Esophagus (tissue), 2 donors: ENCODE measurements around the gene PRRC2A. TPM values are rescaled to one million over a fixed set of nuclear protein-coding genes. Genes with fewer than 3 reads are reported as not detected.

ENCODE experiments used
- H3K27ac ChIP-seq, 2 donors: one replicate each; pipeline ENCODE4 v1.5.1; 2013; ENCODE audit warnings: low read depth in 2 of 2, mild to moderate bottlenecking in 2 of 2, inconsistent platforms in 1 of 2, low read length in 1 of 2, moderate library complexity in 1 of 2
- H3K27me3 ChIP-seq, 2 donors: one replicate each; pipeline ENCODE4 v1.6.1; 2013; ENCODE audit warnings: low read length in 2 of 2, control low read depth in 1 of 2, mild to moderate bottlenecking in 1 of 2; ENCODE audit not compliant: insufficient read depth in 2 of 2, control insufficient read depth in 1 of 2
- H3K36me3 ChIP-seq, 2 donors: one replicate each; pipeline ENCODE4 v1.6.1; 2013; ENCODE audit warnings: low read length in 1 of 2; ENCODE audit not compliant: control insufficient read depth in 2 of 2, insufficient read depth in 2 of 2
- H3K4me1 ChIP-seq, 2 donors: one replicate each; pipeline ENCODE4 v1.6.1; 2013; ENCODE audit warnings: low read length in 1 of 2; ENCODE audit not compliant: control insufficient read depth in 2 of 2, insufficient read depth in 2 of 2
- H3K4me3 ChIP-seq, 2 donors: one replicate each; pipeline ENCODE4 v1.5.1; 2013; ENCODE audit warnings: low read length in 2 of 2, mild to moderate bottlenecking in 2 of 2, low read depth in 1 of 2, moderate library complexity in 1 of 2
- H3K9me3 ChIP-seq, 2 donors: one replicate each; pipeline ENCODE4 v1.6.1; 2013; ENCODE audit warnings: mild to moderate bottlenecking in 2 of 2, low read depth in 1 of 2, low read length in 1 of 2, moderate library complexity in 1 of 2; ENCODE audit not compliant: control insufficient read depth in 2 of 2, insufficient read depth in 1 of 2
- WGBS, 2 donors: extraction: QIAGEN DNeasy Blood & Tissue Kit; methylation state at CpG; one replicate each; pipeline ENCODE4 v1.1.7; 2013; 5-methylcytosine and 5-hydroxymethylcytosine counted together
- polyA plus RNA-seq, 2 donors: library from polyadenylated mRNA; stranded (reverse); fragments of 200-250 nt; gene quantifications; one replicate each; pipeline ENCODE4 v1.2.3, GENCODE V29; 2013
- donor health status: healthy with polysubstance abuse.
- donor health status: Bipolar disorder and iron deficiency.

PRRC2A gene
- polyA plus RNA-seq, 2 donors: 76.6 to 110 TPM

GRCh38 chr6:31642798-31643570 is 22.5 kb downstream of the PRRC2A start:
- Histone ChIP-seq H3K27ac (no peak overlapping the region), H3K4me3 (no peak overlapping the region), H3K9me3 (no peaks in the 10 kb centered on the region), H3K4me1 (peaks cover 0 to 2% of the 10 kb centered on the region in 2 donors), H3K27me3 (no peaks in the 10 kb centered on the region), H3K36me3 (peaks cover 53 to 65% of the 10 kb centered on the region in 2 donors)
- WGBS, 2 donors: 88 to 91% methylated on average over 6 of the region's 6 CpGs

GRCh38 chr6:31643818-31644454 is 23.4 kb downstream of the PRRC2A start:
- H3K9me3 ChIP-seq: no peaks in the 10 kb centered on the region
- H3K4me1 ChIP-seq: peaks cover 0 to 2% of the 10 kb centered on the region in 2 donors
- H3K36me3 ChIP-seq: peaks cover 57 to 72% of the 10 kb centered on the region in 2 donors
- H3K4me3 ChIP-seq: no peak overlapping the region
- no peak overlapping the region for H3K27ac ChIP-seq
- H3K27me3 ChIP-seq: no peaks in the 10 kb centered on the region
- 88 to 91% methylated on average over 15 to 17 of the region's 17 CpGs for WGBS, 2 donors

GRCh38 chr6:31645325-31645724 is 24.8 kb downstream of the PRRC2A start:
- Histone ChIP-seq H3K36me3 (peaks cover 47 to 67% of the 10 kb centered on the region in 2 donors), H3K9me3 (no peaks in the 10 kb centered on the region), H3K4me1 (peaks cover 0 to 2% of the 10 kb centered on the region in 2 donors), H3K27ac (no peak overlapping the region), H3K4me3 (no peak overlapping the region), H3K27me3 (no peaks in the 10 kb centered on the region)
- 95% methylated on average over 9 of the region's 9 CpGs for WGBS, 2 donors

DNA sequence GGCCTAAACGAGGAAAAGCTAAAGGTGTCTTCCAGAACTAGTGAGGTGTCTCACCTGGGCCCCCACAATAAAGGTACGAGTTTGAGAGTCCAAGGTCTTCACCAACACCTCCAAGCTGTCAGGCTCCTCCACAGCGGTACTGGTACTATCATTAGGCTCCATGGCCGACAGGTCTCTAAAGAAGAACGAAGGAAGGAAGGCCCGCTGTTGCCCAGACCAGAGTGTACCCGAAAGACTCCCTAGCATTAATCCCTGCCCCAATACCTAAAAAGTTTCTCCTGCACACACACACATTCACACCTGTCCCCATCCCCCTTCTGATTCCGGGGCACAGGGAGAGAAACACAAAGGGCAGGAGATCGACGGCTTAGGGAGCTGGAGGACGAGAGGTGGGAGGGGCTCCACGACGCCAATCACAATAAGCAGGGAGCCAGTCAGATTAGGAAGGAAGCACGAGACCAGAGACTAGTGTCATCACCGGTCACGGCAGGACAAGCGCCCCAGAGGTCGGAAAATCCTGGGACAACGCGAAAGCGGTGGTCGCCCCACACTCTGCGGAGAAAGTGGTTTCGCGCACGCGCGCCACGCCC is 31.2 kb downstream of the PRRC2A start:
- WGBS, 2 donors: 1 to 2% methylated on average over 29 of the region's 29 CpGs

DNA sequence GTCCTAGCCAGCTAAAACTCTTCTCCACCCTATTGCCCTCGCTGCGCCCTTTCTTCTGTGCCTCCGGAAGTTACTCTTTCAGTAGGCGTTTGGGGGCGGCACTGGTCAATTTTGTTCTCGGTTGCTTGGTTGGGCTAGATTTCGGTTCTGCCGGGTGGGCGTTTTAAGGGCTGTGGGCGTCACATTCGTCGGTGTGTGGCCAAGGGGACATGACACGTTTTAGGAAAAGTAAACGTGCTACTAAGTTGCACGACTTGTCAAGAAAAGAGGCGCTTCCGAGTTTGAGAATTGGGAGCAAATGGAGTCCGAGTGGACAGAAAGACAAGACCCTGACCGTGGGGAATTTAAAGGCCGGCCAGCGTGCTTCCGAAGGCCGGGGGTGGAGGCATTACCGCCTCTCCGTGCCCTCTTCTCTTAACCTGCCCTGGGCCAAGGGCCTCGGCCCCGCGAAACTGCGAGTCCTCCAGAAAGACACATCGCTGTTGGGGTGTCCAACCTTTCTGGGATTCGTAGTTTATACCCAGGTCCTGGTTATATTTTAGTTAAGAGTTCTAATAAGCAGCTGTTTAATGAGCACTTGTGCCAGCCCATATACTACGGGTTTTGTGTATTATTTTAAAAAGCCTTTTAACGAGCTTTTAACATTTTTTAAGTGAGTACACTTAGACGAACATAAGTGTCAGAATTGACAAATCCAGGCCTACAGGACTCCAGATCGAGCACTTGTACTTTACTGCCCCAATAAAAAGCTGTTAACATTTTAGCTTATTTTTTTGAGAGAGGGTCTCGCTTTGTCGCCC is 32.6 kb downstream of the PRRC2A start:
- Histone ChIP-seq H3K4me3 (peak overlapping the region; percentile 64 to 76), H3K27ac (peak overlapping the region; percentile 99 to 100), H3K36me3 (peaks cover 10 to 18% of the 10 kb centered on the region in 2 donors), H3K27me3 (no peaks in the 10 kb centered on the region), H3K4me1 (peaks cover 0 to 5% of the 10 kb centered on the region in 2 donors), H3K9me3 (no peaks in the 10 kb centered on the region)
- WGBS, 2 donors: 7 to 8% methylated on average over 37 of the region's 37 CpGs

More for the DNA sequence above, 31.2 kb downstream of the PRRC2A start:
- Histone ChIP-seq H3K36me3 (peaks cover 15 to 22% of the 10 kb centered on the region in 2 donors), H3K4me3 (peak overlapping the region; percentile 64 to 76), H3K9me3 (no peaks in the 10 kb centered on the region), H3K27me3 (no peaks in the 10 kb centered on the region), H3K27ac (peak overlapping the region; percentile 99 to 100), H3K4me1 (peaks cover 0 to 5% of the 10 kb centered on the region in 2 donors)

GRCh38 chr6:31654574-31655348 is 34.2 kb downstream of the PRRC2A start:
- peaks cover 12 to 18% of the 10 kb centered on the region in 2 donors for H3K4me1 ChIP-seq
- 88 to 90% methylated on average over 8 of the region's 8 CpGs for WGBS, 2 donors
- H3K27ac ChIP-seq: no peak overlapping the region
- H3K27me3 ChIP-seq: no peaks in the 10 kb centered on the region
- no peak overlapping the region for H3K4me3 ChIP-seq
- peaks cover 0 to 8% of the 10 kb centered on the region in 2 donors for H3K36me3 ChIP-seq
- no peaks in the 10 kb centered on the region for H3K9me3 ChIP-seq

DNA sequence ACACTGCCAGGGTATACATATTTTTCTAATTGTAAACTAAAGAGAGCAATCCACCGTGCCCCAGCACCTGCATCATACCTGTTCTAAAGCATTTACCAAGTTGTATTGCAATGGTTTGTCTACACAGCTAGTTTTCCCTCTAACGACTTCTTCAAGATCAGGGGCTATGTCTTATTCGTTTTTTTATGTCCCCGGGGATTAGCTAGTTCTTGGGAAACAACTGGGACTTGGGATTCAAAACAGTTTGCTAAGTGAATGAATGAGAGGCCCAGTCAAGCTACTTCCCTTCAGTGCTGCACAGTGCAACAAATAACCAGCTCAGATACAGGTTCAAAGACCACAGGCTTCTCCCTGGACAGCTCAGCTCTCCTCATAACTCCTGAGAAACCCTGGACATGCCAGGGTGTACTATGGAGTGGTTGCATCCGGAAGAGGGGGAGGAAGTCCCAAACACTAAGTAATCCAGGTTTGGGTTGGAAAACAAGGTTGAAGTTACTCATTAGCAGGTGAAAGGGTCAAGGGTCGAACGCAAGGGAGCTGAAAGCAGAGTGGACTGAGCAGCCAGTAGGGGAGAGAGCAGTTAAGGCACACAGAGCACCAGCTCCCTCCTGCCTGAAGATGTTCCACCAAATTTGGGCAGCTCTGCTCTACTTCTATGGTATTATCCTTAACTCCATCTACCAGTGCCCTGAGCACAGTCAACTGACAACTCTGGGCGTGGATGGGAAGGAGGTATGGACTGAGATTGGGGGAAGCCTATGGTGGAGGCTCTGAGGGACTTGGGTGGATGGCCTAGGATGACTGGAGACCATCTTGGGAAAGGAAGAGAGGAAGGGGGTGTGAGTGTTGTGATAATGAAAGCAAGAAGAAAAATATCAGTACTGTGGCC is 35.1 kb downstream of the PRRC2A start, which contains the start of gene APOM:
Gene APOM, plus strand, starts transcription at position 546 of the 889 bp plus-strand sequence. Its CDS starts 73 bp downstream, at position 619.
- 67 to 81% methylated on average over 8 of the region's 8 CpGs for WGBS, 2 donors
- H3K36me3 ChIP-seq: peaks cover 0 to 8% of the 10 kb centered on the region in 2 donors

More for the DNA sequence above, 35.1 kb downstream of the PRRC2A start, which contains the start of gene APOM:
- peaks cover 12 to 18% of the 10 kb centered on the region in 2 donors for H3K4me1 ChIP-seq
- no peaks in the 10 kb centered on the region for H3K27me3 ChIP-seq
- H3K27ac ChIP-seq: no peak within 1 kb of the TSS
- H3K9me3 ChIP-seq: no peaks in the 10 kb centered on the region
- H3K4me3 ChIP-seq: no peak within 1 kb of the TSS
